IMR-90 (cell line): ENCODE data around the gene DAPK1. TPM values are rescaled to one million over a fixed set of nuclear protein-coding genes. Genes with fewer than 3 reads are reported as not detected.

Source experiments
- ATAC-seq: fragments of 200-7000 bp; cut with Tn5 transposase; 2 replicates; pipeline ENCODE4 v1.9.1; 2020; ENCODE audit warnings: low read depth, mild to moderate bottlenecking, moderate library complexity
- BruUV-seq: library from RNA; stranded (reverse); fragments of 400-500 nt; replicated peaks from 2 replicates; lab custom pipeline; 2021; lab: Mats Ljungman, UMichigan
- CTCF ChIA-PET: fragments of 300-600 bp; formaldehyde crosslinking; extraction: SDS; loops from one replicate; lab custom pipeline; 2021; ENCODE audit warnings: antibody characterized with exemption; lab: Yijun Ruan, JAX
- POLR2A ChIA-PET: fragments of 300-600 bp; sonication (Branson Sonifier 250); formaldehyde crosslinking; loops from one replicate; lab custom pipeline; 2022; ENCODE audit warnings: antibody characterized with exemption; ENCODE audit not compliant: unreplicated experiment; lab: Charles Lee
- DNase-seq: peaks from one replicate; pipeline ENCODE4 v3.0.0; 2013
- H2AFZ ChIP-seq: replicated peaks from 2 replicates; pipeline ENCODE3; 2013; ENCODE audit warnings: low read length, mild to moderate bottlenecking; ENCODE audit not compliant: poor library complexity
- H2AK5ac ChIP-seq: 2 replicates; pipeline ENCODE4 v1.6.1; 2013; ENCODE audit warnings: low read depth, low read length, inconsistent platforms
- H2AK9ac ChIP-seq: replicated peaks from 2 replicates; pipeline ENCODE3; 2013; ENCODE audit warnings: mild to moderate bottlenecking, low read depth, low read length, moderate library complexity; ENCODE audit not compliant: poor library complexity
- H2BK120ac ChIP-seq: 2 replicates; pipeline ENCODE4 v1.6.1; 2013; ENCODE audit warnings: low read depth, low read length, inconsistent platforms
- H2BK15ac ChIP-seq: 3 replicates; pipeline ENCODE4 v1.6.1; 2013; ENCODE audit warnings: low read depth, low read length, inconsistent platforms
- H2BK20ac ChIP-seq: 2 replicates; pipeline ENCODE4 v1.6.1; 2013; ENCODE audit warnings: low read depth, mild to moderate bottlenecking, inconsistent platforms, low read length, moderate library complexity
- H2BK5ac ChIP-seq: 2 replicates; pipeline ENCODE4 v1.6.1; 2013; ENCODE audit warnings: mild to moderate bottlenecking, low read depth, low read length, inconsistent platforms; ENCODE audit not compliant: poor library complexity, severe bottlenecking
- H3K14ac ChIP-seq: replicated peaks from 2 replicates; pipeline ENCODE4 v1.6.1; 2013; ENCODE audit warnings: low read depth, low read length, inconsistent platforms
- H3K18ac ChIP-seq: 2 replicates; pipeline ENCODE4 v1.6.1; 2013; ENCODE audit warnings: low read depth, low read length, control low read depth
- H3K23ac ChIP-seq: 2 replicates; pipeline ENCODE4 v1.6.1; 2013; ENCODE audit warnings: low read depth, low read length, inconsistent platforms
- H3K27ac ChIP-seq: 2 replicates; pipeline ENCODE4 v1.5.1; 2013; ENCODE audit warnings: mild to moderate bottlenecking, control low read depth, low read length; ENCODE audit not compliant: insufficient read depth
- H3K27me3 ChIP-seq: 2 replicates; pipeline ENCODE4 v1.6.1; 2013; ENCODE audit warnings: low read length; ENCODE audit not compliant: control insufficient read depth, insufficient read depth
- H3K36me3 ChIP-seq: 2 replicates; pipeline ENCODE4 v1.6.1; 2013; ENCODE audit warnings: low read length, mixed read lengths; ENCODE audit not compliant: control insufficient read depth, insufficient read depth
- H3K4ac ChIP-seq: 2 replicates; pipeline ENCODE4 v1.6.1; 2013; ENCODE audit warnings: low read depth, low read length, inconsistent platforms
- H3K4me1 ChIP-seq: 2 replicates; pipeline ENCODE4 v1.6.1; 2013; ENCODE audit warnings: low read length, mixed read lengths; ENCODE audit not compliant: control insufficient read depth, insufficient read depth
- H3K4me2 ChIP-seq: 2 replicates; pipeline ENCODE4 v1.6.1; 2013; ENCODE audit warnings: low read depth, mild to moderate bottlenecking, control low read depth, low read length, moderate library complexity
- H3K4me3 ChIP-seq: 2 replicates; pipeline ENCODE4 v1.5.1; 2013; ENCODE audit warnings: low read depth, mild to moderate bottlenecking, control low read depth, low read length, moderate library complexity; ENCODE audit not compliant: insufficient read depth
- H3K56ac ChIP-seq: 2 replicates; pipeline ENCODE4 v1.6.1; 2013; ENCODE audit warnings: low read length, inconsistent platforms; ENCODE audit not compliant: insufficient read depth; ENCODE audit errors: extremely low read depth
- H3K79me1 ChIP-seq, 2 experiments: 2 replicates each; pipeline ENCODE4 v1.6.1; 2013; ENCODE audit warnings: low read length in 2 of 2, inconsistent platforms in 1 of 2, low read depth in 1 of 2
- H3K9ac ChIP-seq: 2 replicates; pipeline ENCODE4 v1.6.1; 2013; ENCODE audit warnings: low read depth, low read length, control low read depth
- H3K9me1 ChIP-seq: 2 replicates; pipeline ENCODE4 v1.6.1; 2013; ENCODE audit warnings: low read length, inconsistent platforms; ENCODE audit not compliant: insufficient read depth
- H3K9me3 ChIP-seq: 2 replicates; pipeline ENCODE4 v1.6.1; 2013; ENCODE audit warnings: low read length; ENCODE audit not compliant: control insufficient read depth, insufficient read depth
- H4K20me1 ChIP-seq: 2 replicates; pipeline ENCODE4 v1.6.1; 2013; ENCODE audit warnings: low read length, inconsistent platforms; ENCODE audit not compliant: insufficient read depth
- H4K5ac ChIP-seq: 2 replicates; pipeline ENCODE4 v1.6.1; 2013; ENCODE audit warnings: mild to moderate bottlenecking, low read depth, low read length, control low read depth
- H4K8ac ChIP-seq, 2 experiments: 2 replicates each; pipeline ENCODE4 v1.6.1; 2013; ENCODE audit warnings: low read depth in 2 of 2, low read length in 2 of 2, control low read depth in 1 of 2, inconsistent platforms in 1 of 2
- H4K91ac ChIP-seq: 2 replicates; pipeline ENCODE4 v1.6.1; 2013; ENCODE audit warnings: low read depth, low read length, inconsistent platforms; ENCODE audit not compliant: insufficient read depth
- BHLHE40 ChIP-seq: fragments of 150-350 bp; IDR thresholded peaks from 2 replicates; pipeline ENCODE4 v1.6.1; 2016; ENCODE audit warnings: mild to moderate bottlenecking, low read depth, low read length
- CHD1 ChIP-seq: IDR thresholded peaks from 2 replicates; pipeline ENCODE4 v1.6.1; 2012; ENCODE audit warnings: low read depth, low read length, improper control_type of control experiment
- FOS ChIP-seq: fragments of 150-350 bp; IDR thresholded peaks from 2 replicates; pipeline ENCODE4 v1.6.1; 2016; ENCODE audit warnings: low read depth, low read length
- POLR2A ChIP-seq: IDR thresholded peaks from 2 replicates; pipeline ENCODE4 v1.6.1; 2012; ENCODE audit warnings: mild to moderate bottlenecking, low read depth, low read length
- RFX5 ChIP-seq: IDR thresholded peaks from 2 replicates; pipeline ENCODE4 v1.8.0; 2012; ENCODE audit warnings: low read depth, mild to moderate bottlenecking, low read length, moderate library complexity
- SMC3 ChIP-seq: fragments of 150-350 bp; IDR thresholded peaks from 2 replicates; pipeline ENCODE4 v1.6.1; 2016; ENCODE audit warnings: low read depth, mild to moderate bottlenecking, antibody characterized with exemption, low read length, moderate library complexity
- WGBS, 2 experiments: methylation state at CpG; one replicate each; pipeline versions ENCODE4 v1.1.5 to v1.1.7; 2013; ENCODE audit warnings: missing lambda C conversion rate in 2 of 2; ENCODE audit not compliant: insufficient read length in 1 of 2; ENCODE audit errors: extremely low coverage in 2 of 2; 5-methylcytosine and 5-hydroxymethylcytosine counted together
- dilution Hi-C: fragments of 300-500 bp; cut with HindIII; formaldehyde crosslinking; loops from one replicate; pipeline ENCODE4 v1.14.3; 2018; ENCODE audit warnings: low sequenced_read_pairs; ENCODE audit not compliant: unreplicated experiment
- in situ Hi-C: fragments of 300-500 bp; cut with MboI; formaldehyde crosslinking; loops from 3 replicates; pipeline ENCODE4 v1.14.3; 2019; ENCODE audit warnings: low sequenced_read_pairs, inconsistent platforms, mixed read lengths
- intact Hi-C: fragments of 100-400 bp; cut with micrococcal nuclease; formaldehyde crosslinking; loops from 2 replicates; pipeline ENCODE4 v1.10.0; 2022
- polyA plus RNA-seq, 3 experiments: library from polyadenylated mRNA; depleted of rRNA; stranded (reverse); fragments of >200 nt; gene quantifications; 2 replicates each; pipeline ENCODE4 v1.2.3, GENCODE V29; 2012; ENCODE audit warnings: low replicate concordance in 1 of 3
- total RNA-seq: library from RNA; depleted of rRNA; stranded (reverse); fragments of >200 nt; gene quantifications from 2 replicates; pipeline ENCODE4 v1.2.3, GENCODE V29; 2012
- TF ChIP-seq, protein P1 (sequence below): fragments of 150-350 bp; IDR thresholded peaks from 2 replicates; pipeline ENCODE4 v1.6.1; 2017; ENCODE audit warnings: mild to moderate bottlenecking, antibody characterized with exemption, low read length, low read depth

The DAPK1 gene
- total and polyA plus RNA-seq, 2 of the 4 experiments (the other 2 are of a cell fraction), result under 0.01 to 0.03 TPM

DNA sequence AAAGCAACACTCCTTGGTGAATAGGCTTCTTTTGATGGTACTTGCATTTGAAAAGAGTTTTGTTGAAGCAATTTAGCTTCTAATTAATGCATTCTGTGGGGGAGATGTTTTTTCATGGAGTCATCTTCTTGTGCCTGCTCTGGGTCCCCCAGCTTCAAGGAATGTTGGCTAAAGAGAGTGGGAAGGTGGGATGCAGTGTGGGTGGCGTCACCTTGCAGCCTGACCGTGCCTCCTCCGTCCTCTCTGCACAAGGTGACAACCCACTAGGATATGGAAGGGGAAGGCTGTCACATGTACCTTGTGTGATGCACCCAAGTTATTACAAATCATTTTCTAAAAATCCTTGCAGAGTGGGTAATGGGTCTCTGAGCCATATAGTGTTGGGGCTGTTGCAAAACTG lies 70.7 kb downstream of the DAPK1 start:
- POLR2A ChIA-PET, result no interaction called here
- Histone ChIP-seq H3K4ac (no peak overlapping the region), H2AFZ (no peak overlapping the region), H3K4me2 (no peak overlapping the region), H3K4me1 (no peaks in the 10 kb centered on the region), H3K9me1 (no peaks in the 10 kb centered on the region), H4K91ac (no peak overlapping the region), H3K27ac (no peak overlapping the region), H2BK15ac (no peak overlapping the region), H2BK20ac (no peak overlapping the region), H4K5ac (no peak overlapping the region), H3K18ac (no peak overlapping the region), H3K9me3 (peaks cover 2% of the 10 kb centered on the region; the same call in 1 of the 2 replicates), H2BK120ac (no peak overlapping the region), H2AK5ac (no peak overlapping the region), H2AK9ac (no peak overlapping the region), H2BK5ac (no peak overlapping the region), H4K8ac (no peak overlapping the region), H3K4me3 (no peak overlapping the region), H3K9ac (no peak overlapping the region), H3K14ac (no peak overlapping the region), H3K56ac (no peak overlapping the region), H3K79me1 (no peaks in the 10 kb centered on the region), H3K27me3 (peaks cover 3% of the 10 kb centered on the region; the same call in 1 of the 2 replicates), H4K20me1 (no peaks in the 10 kb centered on the region), H3K23ac (no peak overlapping the region), H3K36me3 (no peaks in the 10 kb centered on the region)
- DNase-seq, result no peak
- dilution Hi-C loops (no loop called here), in situ Hi-C loops (no loop called here), intact Hi-C loops (no loop called here)
- WGBS, 2 experiments, result no CpG with 5 or more reads among the region's 3 CpGs
- BruUV-seq, result no TSS peak
- no peak for ATAC-seq
- CTCF ChIA-PET, result no interaction called here
- TF ChIP-seq RFX5 (no peak), CHD1 (no peak), FOS (no peak), POLR2A (no peak), SMC3 (no peak), BHLHE40 (no peak)
- TF ChIP-seq, protein P1, sequence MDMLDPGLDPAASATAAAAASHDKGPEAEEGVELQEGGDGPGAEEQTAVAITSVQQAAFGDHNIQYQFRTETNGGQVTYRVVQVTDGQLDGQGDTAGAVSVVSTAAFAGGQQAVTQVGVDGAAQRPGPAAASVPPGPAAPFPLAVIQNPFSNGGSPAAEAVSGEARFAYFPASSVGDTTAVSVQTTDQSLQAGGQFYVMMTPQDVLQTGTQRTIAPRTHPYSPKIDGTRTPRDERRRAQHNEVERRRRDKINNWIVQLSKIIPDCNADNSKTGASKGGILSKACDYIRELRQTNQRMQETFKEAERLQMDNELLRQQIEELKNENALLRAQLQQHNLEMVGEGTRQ, result no peak
